WI38 (cell line): ENCODE results near the gene TPM3.

Experiments used
- H3K4me3 ChIP-seq: 2 replicates; pipeline ENCODE4 v1.5.1; 2011; ENCODE audit warnings: low read depth, mild to moderate bottlenecking, control low read depth, low read length
- CTCF ChIP-seq: IDR thresholded peaks from 2 replicates; pipeline ENCODE4 v1.5.1; 2012; ENCODE audit warnings: low read depth, mild to moderate bottlenecking, control low read depth, low read length

TPM3 gene

GRCh38 chr1:154166207-154166606 is 25.7 kb downstream of the TPM3 start:
- no peak overlapping the region for H3K4me3 ChIP-seq
- TF ChIP-seq CTCF = no peak

GRCh38 chr1:154159554-154159953 is 32.3 kb downstream of the TPM3 start:
- TF ChIP-seq CTCF = no peak
- no peak overlapping the region for H3K4me3 ChIP-seq

- no peak overlapping the region for H3K4me3 ChIP-seq
- no peak for TF ChIP-seq CTCF
These were observed 33.4 kb downstream of the TPM3 start for GRCh38 chr1:154158307-154159125.

GRCh38 chr1:154157520-154158306 is 34.2 kb downstream of the TPM3 start:
- no peak overlapping the region for H3K4me3 ChIP-seq
- TF ChIP-seq CTCF = no peak

- no peak for TF ChIP-seq CTCF
- no peak overlapping the region for H3K4me3 ChIP-seq
These were observed 36.6 kb downstream of the TPM3 start for GRCh38 chr1:154155251-154155650.

- no peak for TF ChIP-seq CTCF
- no peak within 1 kb of the TSS for H3K4me3 ChIP-seq
These were observed 37.2 kb downstream of the TPM3 start, which contains the start of gene NUP210L for GRCh38 chr1:154154534-154155191. TSS of gene NUP210L (minus strand) at chr1:154155073.
